ENCODE measurements around the gene CA7.

DNA sequence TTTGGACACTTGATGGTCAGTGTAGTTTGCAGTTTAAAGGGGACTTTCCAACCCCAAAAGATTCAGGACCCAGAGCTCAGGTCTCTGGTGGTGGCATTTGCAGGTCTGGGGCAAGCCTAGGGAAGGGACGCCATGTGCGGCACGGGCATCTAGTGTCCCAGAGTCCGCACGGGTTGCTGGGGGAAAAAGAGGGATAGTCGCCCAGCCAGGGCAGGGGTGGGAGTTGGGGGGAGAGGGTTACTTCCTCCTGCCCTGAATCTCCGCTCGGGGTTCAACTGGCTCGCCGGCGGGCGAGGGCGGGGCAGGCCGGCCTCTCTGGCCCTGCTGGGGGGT lies 239 bp upstream of the CA7 start:
- TF ChIP-seq, protein P1, sequence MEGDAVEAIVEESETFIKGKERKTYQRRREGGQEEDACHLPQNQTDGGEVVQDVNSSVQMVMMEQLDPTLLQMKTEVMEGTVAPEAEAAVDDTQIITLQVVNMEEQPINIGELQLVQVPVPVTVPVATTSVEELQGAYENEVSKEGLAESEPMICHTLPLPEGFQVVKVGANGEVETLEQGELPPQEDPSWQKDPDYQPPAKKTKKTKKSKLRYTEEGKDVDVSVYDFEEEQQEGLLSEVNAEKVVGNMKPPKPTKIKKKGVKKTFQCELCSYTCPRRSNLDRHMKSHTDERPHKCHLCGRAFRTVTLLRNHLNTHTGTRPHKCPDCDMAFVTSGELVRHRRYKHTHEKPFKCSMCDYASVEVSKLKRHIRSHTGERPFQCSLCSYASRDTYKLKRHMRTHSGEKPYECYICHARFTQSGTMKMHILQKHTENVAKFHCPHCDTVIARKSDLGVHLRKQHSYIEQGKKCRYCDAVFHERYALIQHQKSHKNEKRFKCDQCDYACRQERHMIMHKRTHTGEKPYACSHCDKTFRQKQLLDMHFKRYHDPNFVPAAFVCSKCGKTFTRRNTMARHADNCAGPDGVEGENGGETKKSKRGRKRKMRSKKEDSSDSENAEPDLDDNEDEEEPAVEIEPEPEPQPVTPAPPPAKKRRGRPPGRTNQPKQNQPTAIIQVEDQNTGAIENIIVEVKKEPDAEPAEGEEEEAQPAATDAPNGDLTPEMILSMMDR (IDR thresholded peaks at IDR 0.05; ENCODE audit: low read depth, low read length), result no peak
- TF ChIP-seq POLR2A (IDR thresholded peaks at IDR 0.05; ENCODE audit: extremely low read depth, insufficient read length), result no peak

Data from NB4 (cell line).